ENCODE data around the gene FBXL4.
A peak's percentile ranks its signal among the peaks of the same experiment; 100 is the strongest.

Gene FBXL4

DNA sequence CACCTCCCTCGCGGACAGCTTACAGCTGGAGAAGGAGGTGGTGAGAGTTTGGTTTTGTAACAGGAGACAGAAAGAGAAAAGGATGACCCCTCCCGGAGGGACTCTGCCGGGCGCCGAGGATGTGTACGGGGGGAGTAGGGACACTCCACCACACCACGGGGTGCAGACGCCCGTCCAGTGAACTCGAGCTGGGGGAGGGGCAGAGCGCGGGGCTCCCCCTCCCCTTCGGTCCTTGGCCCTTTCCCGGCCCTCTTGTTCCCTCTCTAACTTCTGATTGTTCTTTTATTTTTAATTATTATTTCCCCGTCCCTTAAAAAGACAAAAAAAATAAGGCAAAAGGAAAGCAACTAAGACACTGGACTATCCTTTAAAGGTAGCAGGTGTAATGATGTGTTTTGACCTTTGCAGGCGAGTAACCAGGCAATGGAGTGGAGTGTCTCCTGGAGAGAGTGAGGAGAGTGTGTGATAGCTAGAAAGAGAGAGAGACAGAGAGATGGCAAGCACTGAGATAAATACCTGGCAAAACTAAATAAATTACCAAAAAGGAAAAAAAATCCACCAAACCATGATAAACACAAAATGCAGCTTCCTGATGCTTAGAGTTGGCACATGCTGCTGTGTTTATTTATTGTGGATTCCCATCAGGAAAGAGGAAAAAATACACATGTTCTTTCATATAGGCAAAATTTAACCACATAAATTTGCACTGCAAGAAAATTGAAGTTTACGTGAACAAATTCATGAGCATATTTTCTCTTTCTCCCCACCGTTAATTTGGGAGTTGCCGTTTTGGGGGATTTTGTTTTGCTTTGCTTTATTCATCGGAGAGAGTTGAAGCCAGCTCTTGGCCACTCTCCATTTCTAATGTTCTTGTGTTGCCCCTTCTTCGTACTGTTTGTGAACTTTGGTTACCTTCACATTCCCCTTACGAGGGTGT lies 111.5 kb downstream of the FBXL4 start:
- Histone ChIP-seq H4K8ac (ENCODE audit: low read depth, low read length) (no peak overlapping the region), H2BK120ac (ENCODE audit: insufficient read depth, low read length, poor library complexity) (no peak overlapping the region), H3K4me2 (ENCODE audit: low read length) (no peak overlapping the region), H3K27me3 (ENCODE audit: insufficient read depth, low read length) (peaks cover 63% of the 10 kb centered on the region), H3K9ac (ENCODE audit: low read length) (no peak overlapping the region), H3K4me3 (ENCODE audit: low read depth, low read length) (no peak overlapping the region), H4K12ac (ENCODE audit: low read depth, low read length) (no peak overlapping the region), H2AFZ (ENCODE audit: insufficient read depth, low read length, poor library complexity) (no peak overlapping the region), H2AK5ac (ENCODE audit: low read length) (no peak overlapping the region), H3K18ac (ENCODE audit: low read length) (no peak overlapping the region), H2BK5ac (ENCODE audit: low read depth, low read length, poor library complexity) (no peak overlapping the region), H2BK12ac (ENCODE audit: low read length) (no peak overlapping the region), H3K23ac (ENCODE audit: low read length) (no peak overlapping the region), H3K9me3 (ENCODE audit: insufficient read depth, low read depth, low read length) (peaks cover 4% of the 10 kb centered on the region), H3K4ac (ENCODE audit: low read depth, low read length) (no peak overlapping the region), H3K4me1 (ENCODE audit: control insufficient read depth in 1 of 2, insufficient read depth in 2 of 2, low read length in 2 of 2) (peaks cover 15 to 28% of the 10 kb centered on the region in 2 experiments), H3K36me3 (ENCODE audit: control insufficient read depth in 1 of 2, insufficient read depth in 2 of 2, low read length in 2 of 2) (no peaks in the 10 kb centered on the region), H3K79me2 (ENCODE audit: control insufficient read depth, insufficient read depth, low read length, poor library complexity) (no peaks in the 10 kb centered on the region), H3K27ac (ENCODE audit: low read depth, low read length) (no peak overlapping the region), H3K79me1 (ENCODE audit: low read length) (no peaks in the 10 kb centered on the region), H4K91ac (ENCODE audit: low read depth, low read length) (no peak overlapping the region), H3K14ac (ENCODE audit: low read length) (no peak overlapping the region)
- no CpG with 5 or more reads among the region's 23 CpGs for WGBS (ENCODE audit: extremely low coverage, insufficient coverage, insufficient read length)
- DNase-seq = no peak

DNA sequence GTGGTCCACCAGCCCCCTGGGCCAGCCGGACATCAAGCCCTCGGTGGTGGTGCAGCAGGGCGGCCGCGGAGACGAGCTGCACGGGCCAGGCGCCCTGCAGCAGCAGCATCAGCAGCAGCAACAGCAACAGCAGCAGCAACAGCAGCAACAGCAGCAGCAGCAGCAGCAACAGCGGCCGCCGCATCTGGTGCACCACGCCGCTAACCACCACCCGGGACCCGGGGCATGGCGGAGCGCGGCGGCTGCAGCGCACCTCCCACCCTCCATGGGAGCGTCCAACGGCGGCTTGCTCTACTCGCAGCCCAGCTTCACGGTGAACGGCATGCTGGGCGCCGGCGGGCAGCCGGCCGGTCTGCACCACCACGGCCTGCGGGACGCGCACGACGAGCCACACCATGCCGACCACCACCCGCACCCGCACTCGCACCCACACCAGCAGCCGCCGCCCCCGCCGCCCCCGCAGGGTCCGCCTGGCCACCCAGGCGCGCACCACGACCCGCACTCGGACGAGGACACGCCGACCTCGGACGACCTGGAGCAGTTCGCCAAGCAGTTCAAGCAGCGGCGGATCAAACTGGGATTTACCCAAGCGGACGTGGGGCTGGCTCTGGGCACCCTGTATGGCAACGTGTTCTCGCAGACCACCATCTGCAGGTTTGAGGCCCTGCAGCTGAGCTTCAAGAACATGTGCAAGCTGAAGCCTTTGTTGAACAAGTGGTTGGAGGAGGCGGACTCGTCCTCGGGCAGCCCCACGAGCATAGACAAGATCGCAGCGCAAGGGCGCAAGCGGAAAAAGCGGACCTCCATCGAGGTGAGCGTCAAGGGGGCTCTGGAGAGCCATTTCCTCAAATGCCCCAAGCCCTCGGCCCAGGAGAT lies 112.4 kb downstream of the FBXL4 start:
- Histone ChIP-seq H3K4me1 (ENCODE audit: control insufficient read depth in 1 of 2, insufficient read depth in 2 of 2, low read length in 2 of 2) (peaks cover 15 to 29% of the 10 kb centered on the region in 2 experiments), H3K9ac (ENCODE audit: low read length) (no peak overlapping the region), H2BK12ac (ENCODE audit: low read length) (no peak overlapping the region), H3K18ac (ENCODE audit: low read length) (no peak overlapping the region), H3K4ac (ENCODE audit: low read depth, low read length) (no peak overlapping the region), H2AFZ (ENCODE audit: insufficient read depth, low read length, poor library complexity) (peak overlapping the region; percentile 27), H3K23ac (ENCODE audit: low read length) (no peak overlapping the region), H3K4me3 (ENCODE audit: low read depth, low read length) (peak overlapping the region; percentile 49), H4K91ac (ENCODE audit: low read depth, low read length) (no peak overlapping the region), H4K12ac (ENCODE audit: low read depth, low read length) (no peak overlapping the region), H2BK120ac (ENCODE audit: insufficient read depth, low read length, poor library complexity) (no peak overlapping the region), H4K8ac (ENCODE audit: low read depth, low read length) (no peak overlapping the region), H2AK5ac (ENCODE audit: low read length) (no peak overlapping the region), H3K27me3 (ENCODE audit: insufficient read depth, low read length) (peaks cover 63% of the 10 kb centered on the region), H3K36me3 (ENCODE audit: control insufficient read depth in 1 of 2, insufficient read depth in 2 of 2, low read length in 2 of 2) (no peaks in the 10 kb centered on the region), H2BK5ac (ENCODE audit: low read depth, low read length, poor library complexity) (no peak overlapping the region), H3K27ac (ENCODE audit: low read depth, low read length) (no peak overlapping the region), H3K9me3 (ENCODE audit: insufficient read depth, low read depth, low read length) (peaks cover 4% of the 10 kb centered on the region), H3K4me2 (ENCODE audit: low read length) (peak overlapping the region; percentile 64), H3K14ac (ENCODE audit: low read length) (no peak overlapping the region), H3K79me2 (ENCODE audit: control insufficient read depth, insufficient read depth, low read length, poor library complexity) (no peaks in the 10 kb centered on the region), H3K79me1 (ENCODE audit: low read length) (no peaks in the 10 kb centered on the region)
- DNase-seq = peak in 1 of 2 donors; percentile 3
- no CpG with 5 or more reads among the region's 76 CpGs for WGBS (ENCODE audit: extremely low coverage, insufficient coverage, insufficient read length)

DNA sequence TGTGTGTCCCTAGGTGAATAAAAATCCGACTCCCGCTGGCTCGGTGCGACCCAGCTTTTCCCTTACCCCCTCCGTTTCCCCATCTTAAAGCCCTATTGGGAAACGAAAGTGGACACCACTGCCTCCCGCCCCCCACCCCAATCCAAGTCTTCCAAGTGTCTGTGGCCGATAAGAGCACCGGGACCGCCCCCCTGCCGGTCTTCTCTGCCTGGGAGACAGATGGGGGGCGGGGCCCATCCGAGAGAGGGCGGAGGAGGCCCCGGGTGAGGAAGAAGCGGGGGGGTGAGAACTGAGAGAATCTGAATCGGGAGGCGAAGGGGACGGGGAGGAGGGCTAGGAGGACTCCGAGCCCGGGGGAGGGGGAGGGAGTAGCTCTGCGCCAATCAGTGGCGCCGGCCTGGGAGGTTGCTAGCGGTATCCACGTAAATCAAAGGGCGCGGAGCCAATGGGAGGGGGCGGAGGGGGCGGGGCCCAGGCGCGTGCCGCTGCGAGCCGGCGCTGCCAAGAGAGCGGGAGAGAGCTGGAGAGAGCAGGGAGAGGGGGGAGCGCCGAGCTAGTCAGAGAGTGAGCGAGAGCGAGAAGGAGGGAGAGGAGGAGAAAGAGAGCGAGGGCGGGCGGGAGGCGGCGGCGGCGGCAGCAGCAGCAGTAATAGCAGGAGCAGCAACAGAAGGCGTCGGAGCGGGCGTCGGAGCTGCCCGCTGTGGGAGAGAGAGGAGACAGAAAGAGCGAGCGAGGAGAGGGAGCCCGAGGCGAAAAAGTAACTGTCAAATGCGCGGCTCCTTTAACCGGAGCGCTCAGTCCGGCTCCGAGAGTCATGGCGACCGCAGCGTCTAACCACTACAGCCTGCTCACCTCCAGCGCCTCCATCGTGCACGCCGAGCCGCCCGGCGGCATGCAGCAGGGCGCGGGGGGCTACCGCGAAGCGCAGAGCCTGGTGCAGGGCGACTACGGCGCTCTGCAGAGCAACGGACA lies 113.4 kb downstream of the FBXL4 start, which contains the start of gene POU3F2:
TSS of gene POU3F2 (plus strand) at position 515 of the 972 bp plus-strand sequence. CDS start at position 815, 300 bp downstream.
- Histone ChIP-seq H3K4me1 (ENCODE audit: control insufficient read depth in 1 of 2, insufficient read depth in 2 of 2, low read length in 2 of 2) (peaks cover 15 to 29% of the 10 kb centered on the region in 2 experiments), H3K36me3 (ENCODE audit: control insufficient read depth in 1 of 2, insufficient read depth in 2 of 2, low read length in 2 of 2) (no peaks in the 10 kb centered on the region), H3K79me1 (ENCODE audit: low read length) (no peaks in the 10 kb centered on the region), H2BK12ac (ENCODE audit: low read length) (no peak within 1 kb of the TSS), H3K9ac (ENCODE audit: low read length) (no peak within 1 kb of the TSS), H3K4me3 (ENCODE audit: low read depth, low read length) (peak within 1 kb of the TSS; percentile 55), H3K27ac (ENCODE audit: low read depth, low read length) (no peak within 1 kb of the TSS), H3K14ac (ENCODE audit: low read length) (no peak within 1 kb of the TSS), H3K79me2 (ENCODE audit: control insufficient read depth, insufficient read depth, low read length, poor library complexity) (no peaks in the 10 kb centered on the region), H4K8ac (ENCODE audit: low read depth, low read length) (no peak within 1 kb of the TSS), H3K18ac (ENCODE audit: low read length) (no peak within 1 kb of the TSS), H2AFZ (ENCODE audit: insufficient read depth, low read length, poor library complexity) (peak within 1 kb of the TSS; percentile 79), H4K91ac (ENCODE audit: low read depth, low read length) (no peak within 1 kb of the TSS), H2BK120ac (ENCODE audit: insufficient read depth, low read length, poor library complexity) (no peak within 1 kb of the TSS), H3K4me2 (ENCODE audit: low read length) (peak within 1 kb of the TSS; percentile 77), H2BK5ac (ENCODE audit: low read depth, low read length, poor library complexity) (no peak within 1 kb of the TSS), H3K9me3 (ENCODE audit: insufficient read depth, low read depth, low read length) (peaks cover 4% of the 10 kb centered on the region), H2AK5ac (ENCODE audit: low read length) (no peak within 1 kb of the TSS), H3K23ac (ENCODE audit: low read length) (no peak within 1 kb of the TSS), H4K12ac (ENCODE audit: low read depth, low read length) (no peak within 1 kb of the TSS), H3K4ac (ENCODE audit: low read depth, low read length) (no peak within 1 kb of the TSS), H3K27me3 (ENCODE audit: insufficient read depth, low read length) (peaks cover 61% of the 10 kb centered on the region)
- WGBS (ENCODE audit: extremely low coverage, insufficient coverage, insufficient read length) = no CpG with 5 or more reads among the region's 83 CpGs
- peak; percentile 19 to 50 for DNase-seq

Data from trophoblast cell (in vitro differentiated cells and primary cell).